NK-92 (cell line): ENCODE data around the gene RC3H1.
"Not testable (repeated sequence)": the region's sequence is repeated elsewhere in the genome, so short reads cannot be mapped to it uniquely, and the experiment has no call there.

Experiments
- DNase-seq: peaks from one replicate; lab custom pipeline; 2025; ENCODE audit not compliant: unreplicated experiment; lab: John Stamatoyannopoulos, UW

RC3H1 gene

GRCh38 chr1:174028495-174028894 is 6.3 kb upstream of the RC3H1 start:
- DNase-seq = no peak

- no peak for DNase-seq
Measured at GRCh38 chr1:174023440-174023839, 1.3 kb upstream of the RC3H1 start.

GRCh38 chr1:174022976-174023277 is 770 bp upstream of the RC3H1 start:
- DNase-seq = no peak

GRCh38 chr1:174021591-174022079 is 522 bp downstream of the RC3H1 start:
- DNase-seq = no peak

- DNase-seq = no peak
Measured at GRCh38 chr1:174018565-174018964, 3.6 kb downstream of the RC3H1 start.

- DNase-seq = no peak
Measured at GRCh38 chr1:174017231-174017970, 4.8 kb downstream of the RC3H1 start.

GRCh38 chr1:174013864-174014418 is 8.2 kb downstream of the RC3H1 start:
- DNase-seq = no peak

- no peak for DNase-seq
Measured at GRCh38 chr1:174008979-174009378, 13.2 kb downstream of the RC3H1 start.

- DNase-seq = no peak
Measured at GRCh38 chr1:174008269-174008668, 13.9 kb downstream of the RC3H1 start.

GRCh38 chr1:174007851-174008250 is 14.3 kb downstream of the RC3H1 start:
- DNase-seq = no peak

- DNase-seq = no peak
Measured at GRCh38 chr1:174005032-174005431, 17.1 kb downstream of the RC3H1 start.

- DNase-seq = no peak
Measured at GRCh38 chr1:174003867-174004266, 18.3 kb downstream of the RC3H1 start.

- no peak for DNase-seq
Measured at GRCh38 chr1:174001573-174001972, 20.6 kb downstream of the RC3H1 start.

GRCh38 chr1:174000371-174000770 is 21.8 kb downstream of the RC3H1 start:
- no peak for DNase-seq

GRCh38 chr1:173997791-173998190 is 24.4 kb downstream of the RC3H1 start:
- DNase-seq = no peak

GRCh38 chr1:173996995-173997394 is 25.2 kb downstream of the RC3H1 start:
- DNase-seq = no peak

GRCh38 chr1:173995475-173995874 is 26.7 kb downstream of the RC3H1 start:
- DNase-seq = no peak

GRCh38 chr1:173993948-173994347 is 28.2 kb downstream of the RC3H1 start:
- not testable (repeated sequence) for DNase-seq

GRCh38 chr1:173988068-173988467 is 34.1 kb downstream of the RC3H1 start:
- no peak for DNase-seq

- DNase-seq = no peak
Measured at GRCh38 chr1:173986951-173987350, 35.2 kb downstream of the RC3H1 start.

GRCh38 chr1:173970252-173970651 is 51.9 kb downstream of the RC3H1 start:
- no peak for DNase-seq

- DNase-seq = not testable (repeated sequence)
Measured at GRCh38 chr1:173965896-173966295, 56.3 kb downstream of the RC3H1 start.

- no peak for DNase-seq
Measured at GRCh38 chr1:173963477-173963876, 58.7 kb downstream of the RC3H1 start.
